HG02763 (cell line): ENCODE measurements around the gene PGP.

Experiments
- ATAC-seq: cut with Tn5 transposase; IDR thresholded peaks from one replicate; pipeline ENCODE4 v1.9.1; 2021; ENCODE audit warnings: mild to moderate bottlenecking, moderate library complexity; ENCODE audit not compliant: unreplicated experiment

PGP gene

DNA sequence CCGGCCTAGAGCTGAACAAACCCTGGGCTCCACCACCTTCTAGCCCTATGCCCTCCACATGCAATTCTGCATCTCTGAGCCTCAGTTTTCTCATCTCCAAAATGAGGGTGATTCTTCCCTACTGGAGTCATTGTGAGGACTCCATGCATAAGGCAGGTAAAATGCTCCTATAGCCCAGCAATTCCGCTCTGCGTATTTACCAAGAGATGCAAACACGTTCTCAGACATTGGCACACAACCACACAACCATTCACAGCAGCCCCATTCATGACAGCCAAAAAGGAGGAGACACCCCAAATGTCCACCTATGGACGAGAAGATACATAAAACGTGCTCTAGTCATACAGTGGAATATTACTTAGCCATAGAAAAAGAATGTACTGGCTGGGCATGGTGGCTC, 14.3 kb downstream of the PGP start:
- ATAC-seq = no peak

DNA sequence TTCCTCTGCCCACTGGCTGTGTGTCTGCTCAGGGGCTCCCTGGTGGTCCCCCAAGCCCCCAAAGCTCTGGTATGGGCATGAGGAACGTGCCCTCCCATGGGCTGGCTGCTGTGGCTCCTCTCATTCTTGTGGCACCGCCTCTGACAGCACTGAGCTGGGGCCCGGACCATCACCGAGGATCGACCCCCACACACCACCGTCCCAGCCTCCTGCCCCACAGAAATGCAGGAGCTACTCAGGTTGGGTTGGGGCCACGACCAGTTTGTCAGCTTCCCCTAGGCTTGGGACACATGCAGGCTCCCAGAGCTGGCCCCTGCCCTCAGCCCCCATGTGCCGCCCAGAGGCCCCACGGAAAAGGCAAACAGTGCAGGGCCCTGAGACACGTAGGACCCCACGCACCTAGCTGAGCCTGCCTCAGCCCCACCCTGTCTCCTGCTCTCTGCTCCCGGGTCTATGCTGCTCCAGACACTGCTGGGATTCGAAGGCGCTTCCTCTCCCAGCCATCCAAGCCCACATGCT, 15.0 kb downstream of the PGP start:
- no peak for ATAC-seq

DNA sequence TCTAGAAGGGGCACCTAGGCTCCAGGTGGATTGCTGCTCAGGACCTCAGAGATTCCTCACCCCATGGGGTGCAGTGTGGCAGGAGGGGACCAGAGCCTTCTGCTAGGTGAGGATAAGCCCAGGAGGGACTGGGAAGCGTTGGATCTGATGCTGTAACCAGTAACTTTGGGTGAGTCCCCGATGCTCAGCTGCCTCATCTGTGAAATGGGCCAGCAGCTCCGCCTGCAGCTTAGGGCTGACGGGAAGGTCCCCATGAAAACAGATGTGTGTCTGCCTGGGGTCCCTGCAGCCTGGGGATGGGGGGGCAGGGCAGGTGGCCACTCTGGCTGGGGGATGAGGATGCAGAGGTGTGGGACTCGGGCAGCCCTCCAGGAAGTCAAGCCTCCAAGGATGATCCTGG, 15.5 kb downstream of the PGP start:
- no peak for ATAC-seq

DNA sequence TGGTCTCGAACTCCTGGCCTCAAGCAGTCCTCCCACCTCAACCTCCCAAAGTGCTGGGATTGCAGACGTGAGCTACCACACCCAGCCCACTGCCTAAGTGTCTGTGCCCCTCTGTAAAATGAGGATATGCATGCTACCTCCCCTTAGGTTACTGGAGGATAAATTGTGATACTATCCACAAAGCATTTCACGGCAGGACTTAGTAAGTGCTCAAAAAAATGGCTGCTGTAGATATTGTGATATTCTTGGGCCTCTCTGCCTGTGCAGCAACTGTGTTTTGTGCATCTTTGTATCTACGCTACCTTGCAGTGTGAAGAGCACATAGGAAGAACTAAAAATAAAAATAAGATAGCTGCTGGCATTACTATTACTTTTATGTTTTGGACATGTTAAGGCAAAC, 16.4 kb downstream of the PGP start:
- no peak for ATAC-seq

DNA sequence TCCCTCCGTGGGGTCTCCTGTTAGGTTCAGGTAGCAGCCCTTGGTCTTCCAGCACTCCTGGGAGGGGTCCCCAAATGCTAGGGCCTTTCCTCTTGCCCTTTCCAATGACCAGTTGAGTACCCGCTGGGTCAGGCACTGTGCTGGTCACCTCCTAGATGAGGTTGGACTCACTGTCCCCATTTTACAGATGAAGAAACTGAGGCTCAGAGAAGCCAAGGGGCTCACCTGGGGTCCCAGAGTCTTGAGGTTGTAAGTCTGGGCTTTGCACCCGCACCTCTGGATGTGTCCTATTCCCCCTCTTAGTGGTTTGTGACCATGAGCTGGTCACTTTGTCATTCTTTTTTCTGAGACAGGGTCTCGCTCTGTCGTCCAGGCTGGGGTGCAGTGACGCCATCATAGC, 16.9 kb downstream of the PGP start:
- ATAC-seq = no peak

DNA sequence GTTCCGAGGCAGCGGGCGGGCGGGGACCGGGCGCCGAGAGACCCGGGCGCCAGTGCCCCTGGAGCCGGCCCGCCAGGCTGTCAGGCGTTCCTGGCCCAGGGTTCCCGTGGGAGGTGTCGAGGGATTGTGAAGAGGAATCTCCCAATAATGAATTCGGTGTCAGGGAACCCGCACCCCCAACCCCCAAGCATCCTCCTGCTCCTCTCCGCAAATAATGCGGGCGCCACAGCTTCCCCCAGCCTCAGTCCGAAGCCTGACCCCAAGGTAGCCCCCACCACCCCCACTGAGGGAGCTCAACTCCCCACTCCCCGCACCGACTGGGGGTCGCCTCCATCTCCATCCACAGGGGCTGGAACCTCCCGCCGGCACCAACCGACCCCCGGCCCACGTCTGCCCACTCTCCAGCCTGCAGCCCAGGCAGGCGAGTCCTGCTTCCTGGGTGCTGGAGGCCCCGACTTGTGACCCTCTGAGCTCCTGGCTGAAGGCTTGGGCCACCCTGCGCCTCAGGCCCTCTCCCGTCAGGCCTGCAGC, 17.6 kb downstream of the PGP start:
- ATAC-seq = no peak

DNA sequence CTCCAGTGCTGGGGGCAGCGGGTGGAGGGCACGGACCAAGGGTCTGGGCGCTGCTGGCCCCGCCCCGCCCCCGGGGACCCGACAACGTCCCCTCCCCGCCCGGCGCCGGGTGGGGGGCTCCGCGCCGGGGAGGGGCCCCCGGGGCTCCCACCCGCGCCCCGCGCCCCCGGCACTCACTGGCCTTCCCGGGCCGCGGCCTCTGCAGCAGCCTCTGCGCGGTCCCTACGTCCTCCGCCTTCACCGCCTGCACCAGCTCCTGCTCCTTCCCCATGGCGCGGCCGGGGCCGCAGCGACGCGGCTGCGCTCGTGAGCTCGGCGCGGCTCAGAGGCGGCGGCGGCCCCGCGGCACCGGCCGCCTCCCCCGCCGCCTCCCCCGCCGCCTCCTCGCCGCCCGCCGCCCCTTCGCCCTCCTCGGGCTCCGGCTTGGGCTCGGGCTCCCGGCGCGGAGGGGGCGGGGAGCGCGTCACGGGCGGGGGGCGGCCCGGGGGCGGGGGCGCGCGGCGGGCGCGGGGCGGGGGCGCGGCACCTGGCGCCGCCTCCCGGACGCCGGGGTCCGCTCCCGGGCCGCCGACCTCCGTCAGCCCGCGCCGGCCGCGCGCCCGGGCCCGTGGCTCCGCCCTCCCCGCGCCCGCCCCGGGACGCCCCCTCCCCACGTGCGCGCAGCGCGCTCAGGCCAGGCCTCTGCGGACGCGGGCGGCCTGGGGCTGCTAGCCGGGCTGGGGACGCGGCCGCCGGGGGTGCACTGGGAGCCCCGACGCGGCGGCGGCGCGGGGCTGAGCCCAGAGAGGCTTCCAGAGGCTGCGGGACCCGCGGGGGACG, 18.3 kb downstream of the PGP start, which contains the start of gene CASKIN1:
Gene CASKIN1 (minus strand): TSS at position 444 of the 819 bp plus-strand sequence. CDS start 173 bp downstream, at position 271.
- ATAC-seq = no peak

DNA sequence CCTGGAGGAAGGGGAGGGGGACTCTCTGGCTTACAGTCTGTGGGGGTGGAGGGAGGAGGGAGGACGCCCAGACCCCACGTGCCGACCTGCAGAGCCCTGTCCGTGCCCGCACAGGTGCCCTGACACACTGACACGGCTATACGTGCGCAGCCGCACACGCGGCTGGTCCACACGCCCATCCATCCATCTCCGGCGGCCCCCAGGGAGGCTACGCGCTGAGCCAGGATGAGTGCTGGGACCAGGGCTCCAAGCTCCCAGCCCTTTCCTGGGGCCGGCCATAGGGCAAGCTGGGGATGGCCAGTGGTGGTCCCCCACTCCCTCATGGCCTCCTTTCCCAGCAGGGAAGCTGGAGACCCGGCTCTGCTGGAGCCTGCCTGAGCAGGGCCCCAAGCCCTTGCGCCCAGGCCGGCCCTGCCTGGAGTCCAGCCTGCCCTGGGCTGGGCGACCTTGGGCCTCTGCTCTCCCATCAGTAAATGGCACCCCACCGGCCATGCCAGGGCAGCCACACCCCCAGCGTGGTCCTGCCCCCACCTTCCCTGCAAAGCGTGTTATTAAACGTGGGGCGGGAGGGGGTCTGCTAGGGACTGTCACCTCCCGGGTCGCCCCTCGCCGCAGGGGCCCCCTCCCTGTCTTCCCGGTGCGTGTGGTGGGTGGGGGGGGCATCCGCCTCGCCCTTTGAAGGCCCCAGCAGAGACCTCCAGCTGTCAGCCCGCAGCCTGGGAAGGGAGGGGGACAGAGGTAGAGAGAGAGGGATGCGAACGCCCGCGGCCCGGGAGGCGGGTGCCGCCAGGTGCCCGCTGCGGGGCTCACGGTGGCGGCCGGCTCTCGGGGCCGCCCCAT, 19.1 kb downstream of the PGP start:
- ATAC-seq = no peak

DNA sequence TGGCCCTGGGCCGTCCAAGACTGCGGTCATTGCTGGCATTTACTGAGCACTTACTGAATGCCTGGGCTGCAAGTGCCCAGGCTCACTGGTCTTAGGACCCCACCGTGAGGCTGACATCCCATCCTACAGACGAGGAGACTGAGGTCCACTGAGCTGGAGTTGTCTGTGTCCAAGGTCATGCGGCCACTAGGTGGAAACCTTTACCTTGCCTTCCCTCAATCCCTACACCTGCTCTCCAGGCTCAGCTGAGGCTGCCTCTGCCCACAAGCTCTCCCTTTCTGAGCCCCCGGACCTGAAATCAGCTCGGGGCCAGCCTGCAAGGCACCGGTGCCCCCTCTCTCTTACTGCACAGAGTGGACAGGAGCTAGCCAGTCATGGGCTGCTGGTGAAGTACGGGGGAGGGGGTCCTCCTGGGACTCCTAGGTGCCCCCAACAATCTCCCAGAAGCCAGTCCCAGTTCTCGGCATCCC, 19.8 kb downstream of the PGP start:
- ATAC-seq = no peak

DNA sequence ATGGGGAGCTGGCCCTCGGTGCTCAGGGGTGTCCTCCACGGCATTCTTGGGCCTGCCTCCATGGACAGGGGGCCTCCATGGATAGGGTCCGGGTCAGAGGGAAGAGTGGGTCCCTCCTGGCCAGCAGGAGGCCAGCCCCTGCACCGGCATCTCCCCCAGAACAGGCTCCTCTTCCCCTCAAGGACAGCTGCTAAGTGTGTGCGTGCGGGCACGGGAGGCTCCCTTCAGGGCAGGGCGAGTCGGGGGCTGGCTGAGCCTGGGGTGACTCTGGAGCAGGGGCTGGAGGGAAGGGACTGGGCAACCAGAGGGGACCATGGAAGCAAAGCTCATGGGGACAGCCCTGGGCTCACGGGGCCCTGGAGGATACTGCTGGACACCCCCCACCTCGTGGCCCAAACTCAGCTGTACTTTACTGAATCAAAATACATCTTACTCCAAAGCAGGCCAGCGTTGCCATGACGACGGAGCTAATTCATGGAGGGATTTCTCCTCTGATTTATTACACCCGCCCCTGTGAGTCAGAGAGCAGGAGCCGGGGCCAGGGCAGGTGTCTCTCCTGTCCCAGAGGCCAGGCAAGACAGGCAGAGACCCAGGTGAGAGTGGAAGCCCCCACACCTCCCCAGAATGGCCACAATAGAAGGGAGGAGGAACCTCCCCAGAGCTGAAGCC, 20.3 kb downstream of the PGP start:
- ATAC-seq = no peak

DNA sequence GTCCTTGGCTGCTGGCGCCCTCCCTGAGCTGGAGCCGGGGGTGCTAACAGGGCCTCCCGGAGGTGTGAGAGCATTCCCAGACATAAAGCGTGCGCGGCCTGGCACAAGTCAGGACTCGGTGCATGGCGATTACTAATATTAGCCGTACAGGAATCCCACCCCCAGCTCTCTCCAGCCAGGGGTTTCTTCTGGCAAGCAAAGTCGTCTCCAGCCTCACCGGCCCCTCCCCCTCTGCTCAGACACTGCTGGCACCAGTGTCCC, 23.3 kb downstream of the PGP start:
- ATAC-seq = no peak

DNA sequence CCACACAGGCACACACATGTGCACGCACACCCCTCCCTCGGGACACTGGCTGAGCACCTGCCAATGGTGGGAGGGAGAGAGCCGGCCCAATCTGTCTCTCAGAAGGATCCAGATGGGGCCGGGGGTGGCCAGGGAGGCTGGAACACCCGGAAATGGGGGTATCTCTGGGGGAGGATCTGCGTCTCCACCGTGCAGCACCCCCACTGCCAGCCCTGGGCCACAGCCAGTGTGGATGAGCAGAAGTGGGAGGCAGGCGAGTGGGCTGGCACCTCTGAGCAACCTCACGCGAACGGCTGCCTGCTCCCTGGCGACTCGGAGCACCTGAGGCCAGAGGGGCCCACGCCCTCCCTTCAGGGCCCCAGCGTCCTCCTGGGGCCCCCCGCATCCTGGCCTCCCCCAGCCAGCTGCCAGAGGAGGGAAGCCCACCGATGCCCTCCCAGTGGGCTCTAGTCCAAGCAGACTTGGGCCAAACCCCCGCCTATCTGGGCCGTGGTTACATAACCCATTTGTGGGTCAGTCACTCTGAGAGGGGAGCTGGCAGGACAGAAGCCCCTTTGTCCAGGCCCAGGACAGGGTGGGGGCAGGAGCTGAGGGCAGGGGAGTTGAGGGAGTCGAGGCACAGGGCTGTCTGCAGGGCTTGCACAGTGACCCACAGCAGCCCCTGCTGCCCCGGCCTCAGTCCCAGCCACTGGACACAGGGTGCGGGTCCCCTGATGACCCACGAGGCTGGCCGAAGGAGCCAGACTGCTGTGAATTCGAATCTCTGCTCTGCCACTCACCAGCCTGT, 23.8 kb downstream of the PGP start:
- ATAC-seq = no peak

DNA sequence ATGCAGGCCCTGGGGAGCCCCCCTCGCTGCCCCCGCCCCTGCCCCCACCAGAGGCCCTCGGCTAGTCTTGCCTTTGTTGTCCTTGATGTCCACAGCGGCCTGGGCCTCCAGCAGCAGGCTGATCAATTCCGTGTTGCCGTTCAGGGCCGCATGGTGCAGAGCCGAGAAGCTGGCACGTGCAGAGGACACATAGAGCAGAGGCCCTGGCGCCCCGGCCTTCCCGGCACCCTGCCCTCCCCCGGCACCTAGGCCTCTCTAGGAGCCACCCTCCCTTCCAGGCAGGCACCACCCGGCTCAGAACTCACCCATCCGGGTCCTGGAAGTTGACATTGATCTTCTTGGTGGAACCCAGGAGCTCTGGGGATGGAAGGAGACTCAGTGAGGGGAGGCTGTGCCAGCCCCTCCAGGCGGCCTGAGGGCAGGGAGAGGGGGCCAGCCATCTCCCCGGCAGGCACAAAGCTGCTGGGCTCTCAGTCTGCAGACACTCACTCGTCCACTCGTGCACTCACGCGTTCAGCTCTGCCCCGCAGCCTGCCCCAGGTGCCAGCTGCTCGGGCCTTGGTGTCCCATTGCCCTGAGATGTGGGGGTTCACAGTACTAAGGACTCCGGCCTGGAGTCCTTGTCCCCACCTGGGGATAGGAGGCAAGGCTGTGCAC, 24.5 kb downstream of the PGP start:
- no peak for ATAC-seq

DNA sequence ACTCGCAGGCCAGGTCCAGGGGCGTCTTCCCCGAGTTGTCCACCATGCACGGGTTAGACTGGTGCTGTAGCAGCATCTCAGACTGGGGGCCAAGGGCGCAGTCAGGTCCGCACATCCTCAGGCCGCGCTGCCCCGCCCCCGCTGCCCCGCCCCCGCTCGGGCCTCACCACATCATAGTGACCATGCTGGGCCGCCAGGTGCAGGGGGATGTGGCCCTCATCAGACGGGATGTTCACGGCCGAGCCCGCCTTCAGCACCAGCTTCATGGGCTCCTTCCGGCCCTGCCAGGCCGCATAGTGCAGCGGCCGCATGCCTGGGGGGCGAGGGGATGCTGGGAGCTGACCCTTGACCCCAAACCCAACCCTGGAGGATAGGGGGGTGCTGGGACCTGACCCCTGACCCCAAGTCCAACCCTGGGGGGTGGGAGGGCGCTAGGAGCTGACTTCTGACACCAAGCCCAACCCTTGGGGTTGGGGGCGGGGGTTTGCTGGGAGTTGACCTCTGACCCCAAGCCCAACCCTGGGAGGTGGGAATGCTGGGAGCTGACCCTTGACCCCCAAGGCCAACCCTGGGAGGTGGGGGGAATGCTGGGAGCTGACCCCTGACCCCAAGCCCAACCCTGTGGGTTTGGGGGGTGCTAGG, 25.3 kb downstream of the PGP start:
- ATAC-seq = no peak

DNA sequence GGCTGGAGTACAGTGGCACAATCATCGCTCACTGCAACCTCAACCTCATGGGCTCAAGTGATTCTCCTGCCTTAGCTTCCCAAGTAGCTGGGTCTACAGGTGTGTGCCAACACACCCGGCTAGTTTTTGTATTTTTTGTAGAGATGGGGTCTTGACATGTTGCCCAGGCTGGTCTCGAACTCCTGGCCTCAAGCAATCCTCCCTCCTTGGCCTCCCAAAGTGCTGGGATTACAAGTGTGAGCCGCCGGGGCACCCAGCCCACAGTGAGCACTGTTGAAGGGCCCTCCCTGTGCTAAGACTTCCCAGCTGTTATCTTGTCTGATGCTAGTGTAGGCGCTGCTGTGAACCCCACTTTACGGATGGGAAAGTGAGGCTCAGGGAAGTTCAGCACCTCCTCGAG, 26.2 kb downstream of the PGP start:
- ATAC-seq = no peak

DNA sequence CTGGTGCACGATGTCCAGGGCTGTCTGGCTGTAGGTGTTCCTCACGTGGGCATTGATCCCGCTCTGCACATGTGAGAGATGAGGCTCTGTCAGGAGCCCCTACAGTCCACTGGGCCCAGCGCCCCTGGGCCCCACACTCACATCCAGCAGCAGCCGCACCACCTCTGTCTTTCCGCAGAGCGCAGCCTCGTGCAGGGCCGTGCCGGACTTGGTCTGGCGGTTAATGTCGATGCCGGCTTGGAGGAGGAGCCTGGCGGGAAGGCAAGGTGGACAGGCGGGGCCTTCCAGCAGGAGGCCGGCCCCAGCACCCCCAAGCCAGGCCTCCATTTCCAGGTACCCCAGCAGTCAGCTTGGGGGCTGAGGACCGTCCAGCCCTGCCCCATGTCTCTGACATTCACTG, 27.4 kb downstream of the PGP start:
- no peak for ATAC-seq

DNA sequence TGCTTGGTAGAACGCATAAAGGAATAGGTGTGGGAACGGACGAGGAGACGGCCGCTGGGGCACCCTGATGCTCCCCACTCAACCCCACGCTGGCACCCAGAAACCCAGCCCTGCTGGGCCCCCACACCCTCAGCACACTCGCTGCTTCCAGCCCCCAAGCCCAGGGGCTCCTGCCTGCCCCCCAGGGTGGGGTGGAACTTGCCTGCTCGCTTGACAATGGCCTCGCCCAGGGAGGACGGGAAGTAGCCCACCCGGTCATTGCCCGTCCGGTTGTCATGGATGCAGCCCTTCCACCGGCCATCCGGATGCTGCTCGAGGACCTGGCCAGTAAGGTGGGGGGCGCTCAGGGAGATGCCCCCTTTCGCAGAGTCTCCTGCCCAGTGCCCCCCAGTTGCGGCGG, 28.1 kb downstream of the PGP start:
- no peak for ATAC-seq

DNA sequence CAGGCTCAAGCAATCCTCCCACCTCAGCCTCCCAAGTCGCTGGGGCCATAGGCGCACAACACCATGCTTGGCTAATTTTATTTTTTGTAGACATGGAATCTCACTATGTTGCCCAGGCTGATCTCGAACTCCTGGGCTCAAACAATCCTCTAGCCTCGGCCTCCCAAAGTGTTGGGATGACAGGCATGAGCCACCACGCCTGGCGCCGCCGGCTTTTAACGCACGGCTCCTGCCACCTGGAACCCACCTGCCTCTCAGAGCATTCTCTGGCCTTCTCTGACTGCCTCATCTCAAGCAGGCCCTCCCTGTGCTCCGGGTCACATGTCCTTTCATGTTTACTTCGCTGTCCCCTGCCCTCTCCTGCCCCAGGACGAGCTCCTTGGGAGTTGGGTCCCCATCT, 28.6 kb downstream of the PGP start:
- no peak for ATAC-seq

DNA sequence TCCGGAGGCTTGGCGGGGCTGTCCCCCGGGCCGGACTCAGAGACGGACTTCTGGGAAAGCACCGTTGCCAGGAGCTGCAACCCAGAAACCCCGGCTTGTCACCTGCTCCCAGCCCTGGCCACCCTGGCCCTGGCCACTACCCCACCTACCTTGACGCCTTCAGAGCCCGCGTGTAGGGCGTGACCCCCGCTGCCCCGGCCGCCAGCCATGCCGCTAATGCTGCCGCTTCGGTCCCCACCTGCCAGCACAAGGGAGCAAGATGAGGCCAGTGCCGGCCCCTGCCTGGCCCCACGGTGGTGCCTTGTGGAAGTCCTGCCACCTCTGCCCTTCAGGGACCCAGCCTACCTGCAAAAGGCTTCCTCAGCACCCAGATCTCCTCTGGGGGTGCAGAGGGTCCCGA, 29.7 kb downstream of the PGP start:
- ATAC-seq = no peak

DNA sequence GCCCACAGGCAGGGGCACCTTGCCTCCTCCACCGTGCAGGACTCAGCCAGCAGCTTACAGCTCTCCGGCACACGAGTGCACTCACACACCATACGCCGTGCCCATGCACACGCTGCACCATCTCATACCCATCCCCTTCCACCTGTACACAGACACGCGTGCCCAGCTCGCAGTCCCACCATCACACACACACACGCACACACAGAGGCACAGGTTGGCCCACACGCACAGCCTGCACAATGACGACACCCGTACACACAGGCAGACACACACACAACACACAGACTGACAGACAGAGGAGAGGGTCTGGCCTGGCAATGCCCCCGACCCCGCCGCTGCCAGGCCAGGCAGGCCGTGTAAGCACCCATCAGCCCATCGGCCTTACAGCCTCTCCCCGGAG, 30.3 kb downstream of the PGP start:
- ATAC-seq = no peak
